NCI-H2227 (cell line): ENCODE data around the gene STX12.
A peak's percentile ranks its signal among the peaks of the same experiment; 100 is the strongest.

Experiments
- DNase-seq: peaks from one replicate; lab custom pipeline; 2025; ENCODE audit not compliant: unreplicated experiment; lab: John Stamatoyannopoulos, UW

STX12 gene

GRCh38 chr1:27772932-27773825 is at the start of gene STX12:
TSS of gene STX12 (plus strand) at chr1:27773219. CDS start at chr1:27773308, 89 bp downstream.
- DNase-seq, result peak; percentile 99

GRCh38 chr1:27724961-27725373 is 48.1 kb upstream of the STX12 start:
- peak; percentile 87 for DNase-seq

- peak; percentile 100 for DNase-seq
Observed at GRCh38 chr1:27725374-27726172, 47.4 kb upstream of the STX12 start, which contains the start of gene FAM76A. TSS of gene FAM76A (plus strand) at chr1:27725961. CDS start at chr1:27726081, 120 bp downstream.

- peak; percentile 66 for DNase-seq
Observed at GRCh38 chr1:27726173-27727044, 46.6 kb upstream of the STX12 start.

GRCh38 chr1:27727126-27727525 is 45.9 kb upstream of the STX12 start:
- DNase-seq, result no peak

- no peak for DNase-seq
Observed at GRCh38 chr1:27736252-27736651, 36.8 kb upstream of the STX12 start.

- DNase-seq, result no peak
Observed at GRCh38 chr1:27741121-27741520, 31.9 kb upstream of the STX12 start.

DNA sequence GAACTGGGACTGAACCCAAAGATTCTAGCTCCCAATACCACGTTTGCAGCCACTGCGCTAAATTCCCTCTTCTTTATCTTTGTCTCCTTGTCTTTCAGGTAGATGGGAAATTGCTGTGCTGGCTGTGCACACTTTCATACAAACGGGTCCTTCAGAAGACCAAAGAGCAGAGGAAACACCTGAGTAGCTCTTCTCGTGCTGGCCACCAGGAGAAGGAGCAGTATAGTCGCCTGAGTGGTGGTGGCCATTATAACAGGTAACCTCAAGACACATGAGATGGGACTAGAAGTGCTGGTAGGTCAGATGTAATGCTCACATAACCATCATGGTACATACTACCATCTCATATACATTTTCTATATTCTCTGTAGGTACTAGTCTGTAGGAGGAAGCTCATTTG is 28.5 kb upstream of the STX12 start:
- no peak for DNase-seq

- no peak for DNase-seq
Observed at GRCh38 chr1:27745466-27745865, 27.6 kb upstream of the STX12 start.

DNA sequence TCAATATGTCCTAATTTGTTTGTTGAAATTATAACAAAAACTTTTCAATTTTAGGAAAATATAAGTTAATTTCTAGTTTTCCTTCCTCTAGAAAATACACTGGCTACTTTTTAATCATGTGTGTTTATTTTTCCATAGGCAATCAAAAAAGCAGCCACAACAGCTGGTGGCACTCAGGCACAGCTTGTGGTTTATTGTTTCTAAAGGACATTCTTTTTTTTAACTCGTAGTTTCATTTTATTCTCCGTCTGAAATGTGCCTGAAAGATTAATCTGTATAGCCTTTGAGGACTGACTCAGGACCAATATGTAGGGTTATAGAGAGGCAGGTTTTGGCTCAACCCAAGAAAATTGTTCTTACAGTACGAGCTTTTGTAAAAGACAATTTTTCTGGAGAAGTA is 20.7 kb upstream of the STX12 start:
- DNase-seq, result no peak

- peak; percentile 34 for DNase-seq
Observed at GRCh38 chr1:27755286-27755685, 17.7 kb upstream of the STX12 start.

- DNase-seq, result no peak
Observed at GRCh38 chr1:27755865-27756264, 17.2 kb upstream of the STX12 start.

DNA sequence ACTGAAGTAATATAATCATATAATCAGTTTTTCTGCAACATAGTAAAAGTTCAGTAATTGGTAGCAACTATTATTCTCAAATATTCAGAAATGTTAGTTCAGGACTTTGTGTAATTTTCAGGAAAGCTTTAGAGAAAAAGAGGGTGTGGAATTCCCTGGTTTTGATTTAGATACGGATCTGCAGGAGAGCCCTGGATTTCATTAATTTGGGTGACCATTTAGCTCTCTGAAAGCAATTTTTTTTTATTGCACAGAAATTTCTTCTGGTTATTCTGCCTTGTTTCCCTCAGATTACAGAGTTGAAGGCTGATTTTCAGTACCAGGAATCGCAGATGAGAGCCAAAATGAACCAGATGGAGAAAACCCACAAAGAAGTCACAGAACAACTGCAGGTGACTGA is 13.8 kb upstream of the STX12 start:
- DNase-seq, result no peak

DNA sequence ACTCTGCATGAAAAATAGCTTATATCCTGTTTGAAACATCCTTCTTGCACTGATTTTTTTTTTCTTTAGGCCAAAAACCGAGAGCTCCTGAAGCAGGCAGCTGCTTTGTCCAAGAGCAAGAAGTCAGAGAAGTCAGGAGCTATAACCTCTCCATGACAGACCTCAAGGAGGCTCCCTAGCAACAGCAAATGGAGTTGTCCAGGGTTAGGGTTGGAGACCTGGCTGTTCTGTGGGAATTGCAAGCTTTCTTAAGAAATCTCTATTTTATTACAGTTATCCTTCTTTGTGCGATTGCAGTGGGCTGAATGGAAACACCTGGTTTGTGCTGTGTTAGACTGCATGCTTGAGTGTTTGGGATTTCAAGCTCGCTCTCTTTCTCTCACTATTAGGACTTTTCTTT is 12.6 kb upstream of the STX12 start:
- no peak for DNase-seq

DNA sequence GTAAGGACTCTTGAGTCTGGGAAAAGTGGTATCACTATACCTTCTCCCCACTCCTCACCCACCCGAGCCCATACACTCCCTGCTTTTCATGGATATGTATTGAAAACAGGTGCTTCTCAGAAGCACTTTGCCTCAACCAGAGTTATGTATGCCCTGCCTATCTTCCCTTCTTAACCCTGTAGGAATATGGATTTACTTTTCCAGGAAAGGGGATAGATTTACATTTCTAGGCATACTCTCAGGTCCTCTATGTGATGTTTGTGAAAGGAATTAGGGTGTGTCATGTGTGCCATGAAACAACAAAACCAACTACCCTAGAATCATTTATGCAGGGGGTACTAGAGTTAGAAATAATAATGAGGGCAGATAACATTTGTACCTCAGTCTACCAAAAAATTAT is 11.0 kb upstream of the STX12 start:
- DNase-seq, result no peak

- no peak for DNase-seq
Observed at GRCh38 chr1:27763358-27763757, 9.7 kb upstream of the STX12 start.

- no peak for DNase-seq
Observed at GRCh38 chr1:27770293-27770830, 2.7 kb upstream of the STX12 start.

DNA sequence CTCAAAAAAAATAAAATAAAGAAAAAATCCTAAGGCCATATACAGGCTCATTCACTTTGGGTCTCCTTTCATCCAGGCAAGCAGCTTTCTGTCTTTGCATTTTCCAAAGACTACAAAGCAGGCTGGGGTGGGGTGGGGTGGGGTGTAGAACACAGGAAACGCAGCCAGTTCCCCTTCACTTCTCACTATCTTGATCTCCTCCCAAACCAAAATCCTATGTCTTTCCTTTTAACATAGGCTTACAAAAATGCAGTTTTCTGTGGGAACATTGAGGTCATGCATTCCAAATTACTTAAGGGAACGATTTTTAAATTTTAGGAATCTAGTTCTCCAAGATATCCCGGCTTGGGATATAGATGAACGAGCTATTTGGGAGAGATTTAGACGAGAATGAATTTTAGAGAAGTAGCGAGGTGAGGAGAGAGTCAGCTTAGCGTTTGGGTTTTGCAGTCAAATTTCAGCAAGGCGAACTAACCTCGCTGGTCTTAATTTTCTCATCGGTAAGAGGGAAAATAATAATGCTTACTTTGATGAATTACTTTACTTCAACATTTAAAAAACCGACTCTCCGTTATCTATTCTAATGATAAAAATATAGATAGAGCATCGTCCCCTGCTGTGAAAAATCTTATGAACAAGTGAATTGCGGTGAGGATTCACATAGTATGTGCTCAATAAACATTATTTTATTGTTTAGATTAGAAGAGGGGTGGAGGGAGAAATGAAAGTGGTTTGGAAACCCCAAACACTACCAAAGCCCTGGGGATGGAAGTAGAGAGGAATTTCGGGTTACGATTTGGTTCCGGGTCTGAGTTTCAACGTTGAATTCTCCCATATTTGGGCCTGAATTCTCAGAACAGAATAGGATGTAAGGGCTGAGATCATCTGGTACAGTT is 735 bp upstream of the STX12 start:
- DNase-seq, result no peak

GRCh38 chr1:27773826-27774445 is 917 bp downstream of the STX12 start:
- no peak for DNase-seq
